Dendritic cell treated with granulocyte-macrophage colony-stimulating factor and Interleukin-4, amounts not matched to agents 40 ng/mL and 50 ng/mL, for 4 days (primary cell): ENCODE measurements around the gene RPL27A.

Source experiments
- H3K27ac Mint-ChIP-seq: one replicate; pipeline ENCODE4 v1.8.0; 2022; ENCODE audit warnings: mild to moderate bottlenecking, mixed read lengths
- H3K27me3 Mint-ChIP-seq: one replicate; pipeline ENCODE4 v1.8.0; 2022; ENCODE audit warnings: mild to moderate bottlenecking, mixed read lengths
- H3K36me3 Mint-ChIP-seq: one replicate; pipeline ENCODE4 v1.8.0; 2022; ENCODE audit warnings: low read depth, mixed read lengths
- H3K4me1 Mint-ChIP-seq: one replicate; pipeline ENCODE4 v1.8.0; 2022; ENCODE audit warnings: low read depth, mixed read lengths
- H3K4me3 Mint-ChIP-seq: one replicate; pipeline ENCODE4 v1.8.0; 2022; ENCODE audit warnings: mild to moderate bottlenecking, moderate library complexity, mixed read lengths
- H3K9me3 Mint-ChIP-seq: one replicate; pipeline ENCODE4 v1.8.0; 2022; ENCODE audit warnings: mixed read lengths
- intact Hi-C: fragments of 100-400 bp; cut with micrococcal nuclease; formaldehyde crosslinking; loops from one replicate; pipeline ENCODE4 v1.15.0; 2022

Gene RPL27A

DNA sequence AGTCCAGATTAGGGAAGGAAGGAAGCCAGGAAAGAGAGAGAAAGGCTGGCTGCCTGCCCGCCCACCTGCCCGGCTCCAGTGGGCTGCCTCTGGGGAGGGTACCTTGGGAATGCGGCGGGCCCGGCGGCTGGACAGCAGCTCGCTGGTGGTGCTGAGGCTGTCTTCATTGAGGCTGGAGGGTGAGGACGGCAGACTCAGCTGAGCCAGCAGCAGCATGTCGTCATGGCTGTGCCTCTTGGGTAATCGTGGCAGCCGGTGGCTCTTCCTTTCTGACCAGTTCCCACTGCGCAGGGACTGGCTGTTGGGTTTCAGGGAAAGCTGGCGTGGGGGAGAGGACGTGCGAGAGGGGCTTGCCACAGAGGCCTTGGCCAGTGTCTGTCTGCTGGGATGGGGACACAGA lies 32.9 kb downstream of the RPL27A start:
- intact Hi-C loops: no loop called here
- Mint-ChIP-seq H3K27ac (peak overlapping the region; percentile 55), H3K36me3 (no peaks in the 10 kb centered on the region), H3K4me3 (no peak overlapping the region), H3K4me1 (peaks cover 60% of the 10 kb centered on the region), H3K9me3 (no peaks in the 10 kb centered on the region), H3K27me3 (peaks cover 2% of the 10 kb centered on the region)

DNA sequence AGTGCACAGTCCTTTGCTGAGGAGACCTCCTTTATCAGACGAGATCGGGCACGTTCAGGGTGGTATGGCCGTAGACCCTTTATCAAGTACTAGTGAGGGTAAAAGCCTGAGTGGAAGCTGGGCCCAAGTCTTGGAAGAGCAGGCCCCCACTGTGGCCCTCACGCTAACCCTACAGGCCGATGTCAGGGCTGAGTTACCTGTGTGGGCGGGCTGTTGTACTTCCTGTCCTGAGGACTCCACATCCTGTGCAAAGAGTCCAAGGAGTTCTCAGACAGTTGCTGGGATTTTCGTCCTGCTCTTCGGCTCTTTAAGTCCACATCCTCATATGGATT lies 34.9 kb downstream of the RPL27A start:
- H3K27ac Mint-ChIP-seq: peak overlapping the region; percentile 88
- no peaks in the 10 kb centered on the region for H3K9me3 Mint-ChIP-seq
- peaks cover 9% of the 10 kb centered on the region for H3K27me3 Mint-ChIP-seq
- intact Hi-C loops: no loop called here
- no peaks in the 10 kb centered on the region for H3K36me3 Mint-ChIP-seq
- H3K4me3 Mint-ChIP-seq: no peak overlapping the region
- peaks cover 56% of the 10 kb centered on the region for H3K4me1 Mint-ChIP-seq

GRCh38 chr11:8717876-8718753 lies 35.5 kb downstream of the RPL27A start:
- Mint-ChIP-seq H3K4me3 (peak overlapping the region; percentile 18), H3K27me3 (peaks cover 12% of the 10 kb centered on the region), H3K4me1 (peaks cover 56% of the 10 kb centered on the region), H3K9me3 (no peaks in the 10 kb centered on the region), H3K36me3 (no peaks in the 10 kb centered on the region), H3K27ac (peak overlapping the region; percentile 88)
- intact Hi-C loops: no loop called here

- Mint-ChIP-seq H3K4me1 (peaks cover 55% of the 10 kb centered on the region), H3K27me3 (peaks cover 12% of the 10 kb centered on the region), H3K27ac (peak overlapping the region; percentile 88), H3K4me3 (no peak overlapping the region), H3K9me3 (no peaks in the 10 kb centered on the region), H3K36me3 (no peaks in the 10 kb centered on the region)
- intact Hi-C loops: no loop called here
Observed at GRCh38 chr11:8719211-8719649, 36.6 kb downstream of the RPL27A start.

DNA sequence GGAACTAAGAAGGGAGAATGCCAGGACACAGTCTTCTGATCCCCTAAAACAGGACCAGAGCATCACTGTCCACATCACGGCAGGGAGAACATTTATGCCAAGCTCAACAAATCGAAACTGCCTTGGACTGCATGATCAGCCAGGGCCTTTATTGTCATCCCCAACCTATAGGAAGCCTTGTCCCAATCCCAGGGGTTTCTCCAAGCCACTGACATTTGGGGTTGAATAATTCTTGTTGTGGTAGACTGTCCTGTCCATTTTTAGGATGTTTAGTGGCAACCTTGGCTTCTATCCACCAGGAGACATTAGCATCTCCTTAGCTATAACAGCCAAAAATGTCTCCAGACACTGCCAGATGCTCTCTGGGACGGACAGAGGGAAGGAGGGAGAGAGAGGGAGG lies 37.1 kb downstream of the RPL27A start:
- Mint-ChIP-seq H3K9me3 (no peaks in the 10 kb centered on the region), H3K4me1 (peaks cover 50% of the 10 kb centered on the region), H3K27ac (peak overlapping the region; percentile 88), H3K27me3 (peaks cover 12% of the 10 kb centered on the region), H3K36me3 (no peaks in the 10 kb centered on the region), H3K4me3 (no peak overlapping the region)
- intact Hi-C loops: no loop called here

- Mint-ChIP-seq H3K4me1 (peaks cover 44% of the 10 kb centered on the region), H3K27me3 (peaks cover 12% of the 10 kb centered on the region), H3K27ac (peak overlapping the region; percentile 35), H3K9me3 (no peaks in the 10 kb centered on the region), H3K36me3 (no peaks in the 10 kb centered on the region), H3K4me3 (no peak overlapping the region)
- intact Hi-C loops: no loop called here
Observed at GRCh38 chr11:8720352-8720751, 37.8 kb downstream of the RPL27A start.

DNA sequence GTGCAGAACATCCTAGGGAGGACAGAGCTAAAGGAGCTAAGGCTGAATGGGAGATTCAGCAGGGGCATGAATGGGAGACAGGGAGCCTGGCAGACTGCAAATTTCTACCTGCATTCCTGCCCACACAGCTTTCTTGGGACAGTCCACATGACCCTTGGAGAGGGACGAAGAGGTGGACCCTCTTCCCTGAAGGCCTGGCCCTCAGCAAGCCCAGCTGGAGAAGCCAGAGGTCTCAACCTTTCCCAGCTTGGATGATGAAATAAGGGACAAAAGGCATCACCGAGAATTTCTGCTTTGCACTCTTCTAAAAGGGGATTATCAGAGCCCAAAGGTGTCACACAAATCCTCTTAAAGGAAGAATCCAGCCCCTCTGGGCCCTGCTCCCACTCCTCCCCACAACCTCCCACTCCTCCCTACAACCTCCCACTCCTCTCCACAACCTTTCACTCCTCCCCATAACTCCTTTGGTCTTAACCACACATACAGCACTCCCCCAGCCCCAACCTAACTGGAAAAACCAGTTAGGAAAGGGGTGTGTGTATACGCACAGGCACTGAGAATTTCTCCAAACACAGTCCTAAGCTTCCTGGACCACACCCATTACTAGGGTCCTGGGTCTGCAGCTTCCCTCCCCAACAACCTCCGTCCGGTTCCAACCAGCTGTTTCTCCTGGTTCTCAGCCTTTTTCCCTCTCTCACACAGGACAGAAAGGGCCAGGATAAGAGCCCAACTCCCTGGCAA lies 38.4 kb downstream of the RPL27A start:
- Mint-ChIP-seq H3K4me3 (no peak overlapping the region), H3K27ac (peak overlapping the region; percentile 35), H3K4me1 (peaks cover 38% of the 10 kb centered on the region), H3K9me3 (no peaks in the 10 kb centered on the region), H3K36me3 (no peaks in the 10 kb centered on the region), H3K27me3 (peaks cover 12% of the 10 kb centered on the region)
- intact Hi-C loops: no loop called here

GRCh38 chr11:8721609-8722500 lies 39.3 kb downstream of the RPL27A start:
- intact Hi-C loops: no loop called here
- Mint-ChIP-seq H3K9me3 (no peaks in the 10 kb centered on the region), H3K27me3 (peaks cover 12% of the 10 kb centered on the region), H3K4me1 (peaks cover 33% of the 10 kb centered on the region), H3K36me3 (no peaks in the 10 kb centered on the region), H3K27ac (peak overlapping the region; percentile 35), H3K4me3 (no peak overlapping the region)

GRCh38 chr11:8722809-8723208 lies 40.2 kb downstream of the RPL27A start:
- Mint-ChIP-seq H3K4me1 (peaks cover 23% of the 10 kb centered on the region), H3K27me3 (peaks cover 17% of the 10 kb centered on the region), H3K4me3 (no peak overlapping the region), H3K27ac (peak overlapping the region; percentile 61), H3K36me3 (no peaks in the 10 kb centered on the region), H3K9me3 (no peaks in the 10 kb centered on the region)
- intact Hi-C loops: no loop called here

GRCh38 chr11:8723711-8724110 lies 41.1 kb downstream of the RPL27A start:
- intact Hi-C loops: no loop called here
- H3K36me3 Mint-ChIP-seq: no peaks in the 10 kb centered on the region
- peaks cover 14% of the 10 kb centered on the region for H3K4me1 Mint-ChIP-seq
- H3K9me3 Mint-ChIP-seq: no peaks in the 10 kb centered on the region
- H3K27me3 Mint-ChIP-seq: peaks cover 20% of the 10 kb centered on the region
- no peak overlapping the region for H3K27ac Mint-ChIP-seq
- H3K4me3 Mint-ChIP-seq: no peak overlapping the region

- peaks cover 4% of the 10 kb centered on the region for H3K4me1 Mint-ChIP-seq
- no peak overlapping the region for H3K27ac Mint-ChIP-seq
- H3K4me3 Mint-ChIP-seq: no peak overlapping the region
- no peaks in the 10 kb centered on the region for H3K36me3 Mint-ChIP-seq
- peaks cover 22% of the 10 kb centered on the region for H3K27me3 Mint-ChIP-seq
- intact Hi-C loops: no loop called here
- no peaks in the 10 kb centered on the region for H3K9me3 Mint-ChIP-seq
Observed at GRCh38 chr11:8724682-8725081, 42.1 kb downstream of the RPL27A start.

DNA sequence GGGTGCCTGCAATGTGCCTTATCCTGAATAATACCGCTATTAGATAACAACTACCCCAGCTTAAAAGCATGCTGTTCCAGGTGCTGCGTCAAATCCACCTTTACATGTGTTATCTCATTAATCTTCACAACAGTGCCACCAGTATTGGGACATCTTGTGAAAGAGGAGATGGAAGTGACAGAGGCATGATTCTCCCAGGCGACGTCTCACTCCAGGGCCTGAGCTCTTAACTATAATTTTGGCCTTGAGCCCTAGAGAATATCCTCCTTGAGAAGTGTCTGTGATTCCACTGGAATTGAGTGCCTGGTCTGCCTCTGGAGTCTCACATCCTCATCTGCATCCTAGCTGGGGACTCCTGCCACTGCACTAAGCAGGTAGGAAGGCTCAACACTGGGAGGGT lies 43.8 kb downstream of the RPL27A start:
- no peaks in the 10 kb centered on the region for H3K36me3 Mint-ChIP-seq
- H3K4me1 Mint-ChIP-seq: peaks cover 2% of the 10 kb centered on the region
- intact Hi-C loops: no loop called here
- H3K27me3 Mint-ChIP-seq: peaks cover 17% of the 10 kb centered on the region
- H3K27ac Mint-ChIP-seq: no peak overlapping the region
- no peaks in the 10 kb centered on the region for H3K9me3 Mint-ChIP-seq
- no peak overlapping the region for H3K4me3 Mint-ChIP-seq

DNA sequence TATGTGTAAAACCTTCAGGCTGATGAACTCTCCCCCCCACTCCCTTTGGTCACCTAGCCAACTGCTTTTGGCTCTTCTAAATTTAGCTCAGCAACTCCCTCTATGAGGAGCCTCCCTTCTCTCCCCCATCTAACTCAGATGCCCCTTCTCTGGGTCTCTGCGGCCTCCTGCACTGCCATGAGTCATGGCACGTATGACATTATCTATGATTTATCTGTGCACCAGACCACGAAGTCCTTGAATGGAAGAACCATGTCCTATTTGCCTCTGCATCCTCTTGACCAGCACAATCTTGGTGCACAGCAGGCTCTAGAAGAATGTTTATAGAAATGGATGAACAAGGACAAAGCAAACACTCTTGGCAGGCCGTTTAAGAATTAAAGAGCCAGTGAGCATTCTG lies 46.0 kb downstream of the RPL27A start:
- Mint-ChIP-seq H3K36me3 (no peaks in the 10 kb centered on the region), H3K4me3 (no peak overlapping the region), H3K27ac (no peak overlapping the region), H3K4me1 (peaks cover 18% of the 10 kb centered on the region), H3K9me3 (no peaks in the 10 kb centered on the region), H3K27me3 (peaks cover 10% of the 10 kb centered on the region)
- intact Hi-C loops: no loop called here

GRCh38 chr11:8729067-8729466 lies 46.5 kb downstream of the RPL27A start:
- Mint-ChIP-seq H3K27ac (no peak overlapping the region), H3K9me3 (no peaks in the 10 kb centered on the region), H3K4me3 (no peak overlapping the region), H3K36me3 (no peaks in the 10 kb centered on the region), H3K4me1 (peaks cover 18% of the 10 kb centered on the region), H3K27me3 (peaks cover 10% of the 10 kb centered on the region)
- intact Hi-C loops: no loop called here
